ENCODE results near the gene P2RY2. TPM values are rescaled to one million over a fixed set of nuclear protein-coding genes. Genes with fewer than 3 reads are reported as not detected.

The P2RY2 gene
- total RNA-seq, 1 experiment from 2014 or later: 22.5 TPM

DNA sequence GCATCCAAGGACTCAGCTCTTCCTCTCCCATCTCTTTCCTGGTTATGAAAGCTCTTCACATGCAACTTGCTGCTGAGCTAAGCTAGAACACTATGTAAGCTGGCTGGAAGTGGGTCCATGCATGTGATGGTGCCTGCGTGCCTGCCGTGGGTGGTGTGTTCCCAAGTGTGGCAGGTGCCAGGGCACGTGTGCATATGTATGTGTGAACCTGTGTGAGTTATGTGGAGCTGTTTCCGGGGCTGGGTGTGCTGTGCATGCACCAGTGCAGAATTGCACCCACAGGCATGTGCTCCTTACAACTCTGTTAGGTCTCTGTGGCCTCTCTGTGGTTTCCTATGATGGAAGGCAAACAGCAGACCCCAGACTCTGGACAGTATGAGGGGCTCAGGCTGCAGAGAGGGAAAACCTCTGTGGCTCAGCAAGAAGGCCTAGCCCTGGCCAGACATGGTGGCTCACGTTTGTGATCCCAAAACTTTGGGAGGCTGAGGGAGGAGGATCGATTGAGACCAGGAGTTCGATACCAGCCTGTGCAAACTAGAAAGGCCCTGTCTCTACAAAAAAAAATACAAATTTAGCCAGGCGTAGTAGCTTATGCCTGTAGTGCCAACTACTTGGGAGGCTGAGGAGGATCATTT lies 49.9 kb downstream of the P2RY2 start:
- CTCF ChIA-PET: no interaction called here
- peaks cover 57% of the 10 kb centered on the region for H3K4me1 ChIP-seq (replicated peaks; ENCODE audit: insufficient read depth)

DNA sequence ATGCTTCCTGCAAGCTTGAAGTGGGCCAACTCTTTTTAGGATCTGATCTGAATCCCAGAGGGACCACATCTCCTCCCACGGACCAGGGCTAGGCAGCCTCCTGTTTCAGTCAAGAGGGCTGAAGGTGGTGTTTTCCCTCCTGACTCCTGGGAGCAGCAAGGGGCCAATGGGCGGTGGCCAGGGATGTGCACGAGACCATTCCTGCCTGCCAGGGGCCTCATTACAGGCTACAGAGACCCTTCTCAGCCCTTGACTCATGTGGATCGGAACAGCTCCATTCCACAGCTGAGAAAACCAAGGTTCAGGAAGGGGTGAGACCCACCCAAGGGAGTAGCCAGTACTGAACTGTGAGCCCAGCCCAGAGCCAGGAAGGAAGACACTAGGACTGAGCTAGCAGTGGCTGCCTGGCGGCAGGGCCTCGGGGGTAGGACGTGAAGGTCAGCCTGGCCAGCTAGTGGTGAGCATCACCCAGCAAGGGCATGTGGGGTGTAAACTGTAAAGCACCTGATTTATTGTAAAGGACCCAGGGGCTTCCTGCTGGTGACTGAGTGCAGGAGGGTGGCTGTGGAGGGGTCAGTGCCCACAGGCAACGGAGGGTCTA lies 50.7 kb downstream of the P2RY2 start:
- Histone ChIP-seq H3K4me1 (replicated peaks; ENCODE audit: insufficient read depth) (peaks cover 56% of the 10 kb centered on the region), H3K9me3 (ENCODE audit: insufficient read depth, low read depth) (no peaks in the 10 kb centered on the region), H3K27me3 (ENCODE audit: insufficient read depth, low read depth) (no peaks in the 10 kb centered on the region), H3K4me2 (peak overlapping the region; percentile 85), H3K4me3 (no peak overlapping the region), H3K9me2 (ENCODE audit: insufficient read depth) (no peaks in the 10 kb centered on the region), H3K27ac (peak overlapping the region; percentile 85), H3K79me2 (ENCODE audit: low read depth) (peaks cover 16% of the 10 kb centered on the region), H2AFZ (no peak overlapping the region), H4K20me1 (ENCODE audit: insufficient read depth) (no peaks in the 10 kb centered on the region), H3F3A (ENCODE audit: insufficient read depth, low read depth) (peaks cover 48% of the 10 kb centered on the region), H3K36me3 (ENCODE audit: low read depth) (no peaks in the 10 kb centered on the region)
- intact Hi-C loops (cut with micrococcal nuclease; ENCODE audit: unreplicated experiment): no loop called here
- TF ChIP-seq EZH2 (IDR thresholded peaks at IDR 0.05; ENCODE audit: low read depth): no peak
- TF ChIP-seq, protein P1, sequence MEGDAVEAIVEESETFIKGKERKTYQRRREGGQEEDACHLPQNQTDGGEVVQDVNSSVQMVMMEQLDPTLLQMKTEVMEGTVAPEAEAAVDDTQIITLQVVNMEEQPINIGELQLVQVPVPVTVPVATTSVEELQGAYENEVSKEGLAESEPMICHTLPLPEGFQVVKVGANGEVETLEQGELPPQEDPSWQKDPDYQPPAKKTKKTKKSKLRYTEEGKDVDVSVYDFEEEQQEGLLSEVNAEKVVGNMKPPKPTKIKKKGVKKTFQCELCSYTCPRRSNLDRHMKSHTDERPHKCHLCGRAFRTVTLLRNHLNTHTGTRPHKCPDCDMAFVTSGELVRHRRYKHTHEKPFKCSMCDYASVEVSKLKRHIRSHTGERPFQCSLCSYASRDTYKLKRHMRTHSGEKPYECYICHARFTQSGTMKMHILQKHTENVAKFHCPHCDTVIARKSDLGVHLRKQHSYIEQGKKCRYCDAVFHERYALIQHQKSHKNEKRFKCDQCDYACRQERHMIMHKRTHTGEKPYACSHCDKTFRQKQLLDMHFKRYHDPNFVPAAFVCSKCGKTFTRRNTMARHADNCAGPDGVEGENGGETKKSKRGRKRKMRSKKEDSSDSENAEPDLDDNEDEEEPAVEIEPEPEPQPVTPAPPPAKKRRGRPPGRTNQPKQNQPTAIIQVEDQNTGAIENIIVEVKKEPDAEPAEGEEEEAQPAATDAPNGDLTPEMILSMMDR (conservative IDR thresholded peaks at IDR 0.05): no peak
- ChIA-PET CTCF (no interaction called here), POLR2A (ENCODE audit: unreplicated experiment) (interaction anchor here (0.6 kb wide), 1 partner anchor 39 kb away, joined by 12 read pairs; no protein-coding TSS in a partner anchor)
- DNase-seq: no peak
- no TSS peak for BruUV-seq (replicated peaks)

More for the DNA sequence above, 49.9 kb downstream of the P2RY2 start:
- H3K9me2 ChIP-seq (ENCODE audit: insufficient read depth): no peaks in the 10 kb centered on the region
- H2AFZ ChIP-seq: no peak overlapping the region
- H3K79me2 ChIP-seq (ENCODE audit: low read depth): peaks cover 9% of the 10 kb centered on the region
- BruUV-seq (replicated peaks): no TSS peak
- H3K4me2 ChIP-seq: no peak overlapping the region
- H3K27ac ChIP-seq: no peak overlapping the region
- H3K36me3 ChIP-seq (ENCODE audit: low read depth): no peaks in the 10 kb centered on the region
- H3K4me3 ChIP-seq: no peak overlapping the region
- H3K9me3 ChIP-seq (ENCODE audit: insufficient read depth, low read depth): no peaks in the 10 kb centered on the region
- TF ChIP-seq, protein P1 (conservative IDR thresholded peaks at IDR 0.05): no peak
- TF ChIP-seq EZH2 (IDR thresholded peaks at IDR 0.05; ENCODE audit: low read depth): no peak
- POLR2A ChIA-PET (ENCODE audit: unreplicated experiment): interaction anchor here (0.5 kb wide), 1 partner anchor 115 kb away, joined by 12 read pairs; no protein-coding TSS in a partner anchor
- H3K27me3 ChIP-seq (ENCODE audit: insufficient read depth, low read depth): no peaks in the 10 kb centered on the region
- H3F3A ChIP-seq (ENCODE audit: insufficient read depth, low read depth): peaks cover 52% of the 10 kb centered on the region
- H4K20me1 ChIP-seq (ENCODE audit: insufficient read depth): no peaks in the 10 kb centered on the region
- no peak for DNase-seq
- intact Hi-C loops (cut with micrococcal nuclease; ENCODE audit: unreplicated experiment): no loop called here

DNA sequence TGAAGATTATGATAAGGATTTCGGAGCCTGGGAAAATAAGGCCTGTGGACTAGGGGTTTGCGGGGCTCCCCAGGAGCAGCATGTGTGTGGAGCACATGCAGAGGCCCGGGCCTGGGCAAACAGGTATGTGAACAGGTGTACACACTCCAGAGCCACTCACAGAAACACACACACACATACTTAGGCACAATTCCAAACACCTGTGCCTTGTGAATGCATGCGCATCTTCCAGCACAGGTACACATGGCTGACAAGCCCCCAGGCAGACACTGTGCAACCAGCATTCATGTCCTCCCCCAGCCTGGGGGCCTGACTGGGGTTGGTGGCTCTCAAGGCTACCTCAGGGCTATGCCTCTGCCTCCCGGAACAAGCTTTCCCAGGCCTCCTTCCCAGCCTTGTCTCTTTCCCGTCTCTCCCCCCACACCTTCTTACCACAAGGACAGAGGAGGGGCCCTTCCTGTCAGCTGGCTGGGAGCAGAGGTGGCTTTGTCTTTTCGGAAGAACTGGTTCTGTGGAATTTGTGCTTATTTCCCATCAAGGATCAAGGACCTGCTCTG lies 51.5 kb downstream of the P2RY2 start:
- peak; percentile 80 to 95 for DNase-seq
- H3K4me3 ChIP-seq: peak overlapping the region; percentile 24; the same call in 1 of the 2 replicates
- no peak overlapping the region for H2AFZ ChIP-seq
- intact Hi-C loops (cut with micrococcal nuclease; ENCODE audit: unreplicated experiment): no loop called here
- POLR2A ChIA-PET (ENCODE audit: unreplicated experiment): interaction anchor here (0.6 to 0.7 kb wide), 2 partner anchors 12 to 510 kb away, joined by 3 to 10 read pairs; no protein-coding TSS in a partner anchor
- BruUV-seq (replicated peaks): no TSS peak
- peak overlapping the region; percentile 85 for H3K27ac ChIP-seq
- no peaks in the 10 kb centered on the region for H4K20me1 ChIP-seq (ENCODE audit: insufficient read depth)
- H3K9me3 ChIP-seq (ENCODE audit: insufficient read depth, low read depth): no peaks in the 10 kb centered on the region
- H3K9me2 ChIP-seq (ENCODE audit: insufficient read depth): no peaks in the 10 kb centered on the region
- peaks cover 5% of the 10 kb centered on the region; the same call in 1 of the 2 replicates for H3K36me3 ChIP-seq (ENCODE audit: low read depth)
- TF ChIP-seq EZH2 (IDR thresholded peaks at IDR 0.05; ENCODE audit: low read depth): no peak
- TF ChIP-seq, protein P1 (conservative IDR thresholded peaks at IDR 0.05): no peak
- CTCF ChIA-PET: interaction anchor here (1.2 kb wide), 1 partner anchor 12 kb away, joined by 4 read pairs; no protein-coding TSS in a partner anchor
- peaks cover 64% of the 10 kb centered on the region for H3K4me1 ChIP-seq (replicated peaks; ENCODE audit: insufficient read depth)
- peak overlapping the region; percentile 85 for H3K4me2 ChIP-seq
- no peaks in the 10 kb centered on the region for H3K27me3 ChIP-seq (ENCODE audit: insufficient read depth, low read depth)
- H3F3A ChIP-seq (ENCODE audit: insufficient read depth, low read depth): peaks cover 45% of the 10 kb centered on the region
- peaks cover 24% of the 10 kb centered on the region for H3K79me2 ChIP-seq (ENCODE audit: low read depth)

All from PC-9 (cell line).